HEK293 (cell line): ENCODE measurements around the gene NONO.
A peak's percentile ranks its signal among the peaks of the same experiment; 100 is the strongest.

ENCODE experiments used
- EGR2 ChIP-seq: fragments of 450-650 bp; formaldehyde crosslinking; IDR thresholded peaks from 2 replicates; pipeline ENCODE4 v1.5.1; 2016; ENCODE audit warnings: low read depth, missing biosample characterization, missing genetic modification characterization
- IKZF3 ChIP-seq: fragments of 450-650 bp; IDR thresholded peaks from 2 replicates; pipeline ENCODE4 v1.5.0; 2018; ENCODE audit warnings: missing biosample characterization, mild to moderate bottlenecking, missing genetic modification characterization, moderate library complexity
- PATZ1 ChIP-seq: fragments of 450-650 bp; formaldehyde crosslinking; IDR thresholded peaks from 2 replicates; pipeline ENCODE4 v1.5.1; 2016; ENCODE audit warnings: missing biosample characterization, missing genetic modification characterization
- PRDM10 ChIP-seq: fragments of 450-650 bp; formaldehyde crosslinking; IDR thresholded peaks from 2 replicates; pipeline ENCODE4 v1.5.1; 2016; ENCODE audit warnings: missing biosample characterization, missing genetic modification characterization
- SCRT2 ChIP-seq: fragments of 450-650 bp; formaldehyde crosslinking; IDR thresholded peaks from 2 replicates; pipeline ENCODE4 v1.5.1; 2016; ENCODE audit warnings: missing biosample characterization, missing genetic modification characterization
- ZEB2 ChIP-seq: fragments of 450-650 bp; formaldehyde crosslinking; IDR thresholded peaks from 2 replicates; pipeline ENCODE4 v1.5.1; 2016; ENCODE audit warnings: missing biosample characterization, missing genetic modification characterization
- ZFHX2 ChIP-seq: fragments of 450-650 bp; formaldehyde crosslinking; conservative IDR thresholded peaks from 2 replicates; pipeline ENCODE4 v1.5.1; 2016; ENCODE audit warnings: missing biosample characterization, missing genetic modification characterization
- ZFP3 ChIP-seq: fragments of 450-650 bp; formaldehyde crosslinking; IDR thresholded peaks from 2 replicates; pipeline ENCODE4 v1.5.1; 2016; ENCODE audit warnings: low read depth, missing biosample characterization, missing genetic modification characterization
- ZFP41 ChIP-seq: fragments of 450-650 bp; formaldehyde crosslinking; IDR thresholded peaks from 2 replicates; pipeline ENCODE4 v1.5.1; 2016; ENCODE audit warnings: missing biosample characterization, missing genetic modification characterization, borderline replicate concordance
- ZNF280D ChIP-seq: fragments of 450-650 bp; formaldehyde crosslinking; IDR thresholded peaks from 2 replicates; pipeline ENCODE4 v1.5.1; 2016; ENCODE audit warnings: missing biosample characterization, missing genetic modification characterization
- ZNF335 ChIP-seq: fragments of 450-650 bp; formaldehyde crosslinking; conservative IDR thresholded peaks from 2 replicates; pipeline ENCODE4 v1.5.1; 2016; ENCODE audit warnings: missing biosample characterization, missing genetic modification characterization
- ZNF366 ChIP-seq: fragments of 450-650 bp; formaldehyde crosslinking; conservative IDR thresholded peaks from 2 replicates; pipeline ENCODE4 v1.5.1; 2016; ENCODE audit warnings: missing biosample characterization, missing genetic modification characterization
- ZNF544 ChIP-seq: fragments of 450-650 bp; formaldehyde crosslinking; IDR thresholded peaks from 2 replicates; pipeline ENCODE4 v1.5.0; 2017; ENCODE audit warnings: missing biosample characterization, missing genetic modification characterization
- ZNF610 ChIP-seq: fragments of 450-650 bp; formaldehyde crosslinking; IDR thresholded peaks from 2 replicates; pipeline ENCODE4 v1.5.1; 2016; ENCODE audit warnings: missing biosample characterization, missing genetic modification characterization, borderline replicate concordance
- TF ChIP-seq, protein P1 (sequence below): fragments of 450-650 bp; formaldehyde crosslinking; conservative IDR thresholded peaks from 2 replicates; pipeline ENCODE4 v1.5.1; 2016; ENCODE audit warnings: low read depth, missing biosample characterization, missing genetic modification characterization

NONO gene

GRCh38 chrX:71282514-71283402 is 677 bp upstream of the NONO start (continued):
- peak; percentile 99 for TF ChIP-seq ZNF366 (tag by site-specific recombination)
- TF ChIP-seq EGR2 (tag by site-specific recombination) = peak; percentile 85
- TF ChIP-seq IKZF3 (tag by site-specific recombination) = peak; percentile 74
- TF ChIP-seq ZFP3 (tag by site-specific recombination) = no peak
- TF ChIP-seq PATZ1 = peak; percentile 86
- peak; percentile 95 for TF ChIP-seq SCRT2
- no peak for TF ChIP-seq ZNF610 (tag by site-specific recombination)
- TF ChIP-seq ZNF280D (tag by site-specific recombination) = no peak
- TF ChIP-seq ZFP41 (tag by site-specific recombination) = no peak
- peak; percentile 70; the same call in 1 of the 2 replicates for TF ChIP-seq ZNF335 (tag by site-specific recombination)
- TF ChIP-seq PRDM10 (tag by site-specific recombination) = peak; percentile 70
- TF ChIP-seq, protein P1, sequence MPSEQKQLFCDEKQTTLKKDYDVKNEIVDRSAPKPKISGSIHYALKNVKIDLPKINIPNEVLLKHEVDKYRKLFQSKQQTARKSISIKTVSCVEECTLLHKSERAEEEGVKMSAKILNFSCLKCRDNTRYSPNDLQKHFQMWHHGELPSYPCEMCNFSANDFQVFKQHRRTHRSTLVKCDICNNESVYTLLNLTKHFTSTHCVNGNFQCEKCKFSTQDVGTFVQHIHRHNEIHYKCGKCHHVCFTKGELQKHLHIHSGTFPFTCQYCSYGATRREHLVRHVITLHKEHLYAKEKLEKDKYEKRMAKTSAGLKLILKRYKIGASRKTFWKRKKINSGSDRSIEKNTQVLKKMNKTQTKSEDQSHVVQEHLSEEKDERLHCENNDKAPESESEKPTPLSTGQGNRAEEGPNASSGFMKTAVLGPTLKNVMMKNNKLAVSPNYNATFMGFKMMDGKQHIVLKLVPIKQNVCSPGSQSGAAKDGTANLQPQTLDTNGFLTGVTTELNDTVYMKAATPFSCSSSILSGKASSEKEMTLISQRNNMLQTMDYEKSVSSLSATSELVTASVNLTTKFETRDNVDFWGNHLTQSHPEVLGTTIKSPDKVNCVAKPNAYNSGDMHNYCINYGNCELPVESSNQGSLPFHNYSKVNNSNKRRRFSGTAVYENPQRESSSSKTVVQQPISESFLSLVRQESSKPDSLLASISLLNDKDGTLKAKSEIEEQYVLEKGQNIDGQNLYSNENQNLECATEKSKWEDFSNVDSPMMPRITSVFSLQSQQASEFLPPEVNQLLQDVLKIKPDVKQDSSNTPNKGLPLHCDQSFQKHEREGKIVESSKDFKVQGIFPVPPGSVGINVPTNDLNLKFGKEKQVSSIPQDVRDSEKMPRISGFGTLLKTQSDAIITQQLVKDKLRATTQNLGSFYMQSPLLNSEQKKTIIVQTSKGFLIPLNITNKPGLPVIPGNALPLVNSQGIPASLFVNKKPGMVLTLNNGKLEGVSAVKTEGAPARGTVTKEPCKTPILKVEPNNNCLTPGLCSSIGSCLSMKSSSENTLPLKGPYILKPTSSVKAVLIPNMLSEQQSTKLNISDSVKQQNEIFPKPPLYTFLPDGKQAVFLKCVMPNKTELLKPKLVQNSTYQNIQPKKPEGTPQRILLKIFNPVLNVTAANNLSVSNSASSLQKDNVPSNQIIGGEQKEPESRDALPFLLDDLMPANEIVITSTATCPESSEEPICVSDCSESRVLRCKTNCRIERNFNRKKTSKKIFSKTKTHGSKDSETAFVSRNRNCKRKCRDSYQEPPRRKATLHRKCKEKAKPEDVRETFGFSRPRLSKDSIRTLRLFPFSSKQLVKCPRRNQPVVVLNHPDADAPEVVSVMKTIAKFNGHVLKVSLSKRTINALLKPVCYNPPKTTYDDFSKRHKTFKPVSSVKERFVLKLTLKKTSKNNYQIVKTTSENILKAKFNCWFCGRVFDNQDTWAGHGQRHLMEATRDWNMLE (tag by site-specific recombination) = peak; percentile 51; the same call in 1 of the 2 replicates
- peak; percentile 82 for TF ChIP-seq ZFHX2 (tag by site-specific recombination)
- TF ChIP-seq ZNF544 = no peak
- no peak for TF ChIP-seq ZEB2 (tag by site-specific recombination)
